NCI-H128 (cell line): ENCODE results near the gene OR4M1.
"Not testable (repeated sequence)": the region's sequence is repeated elsewhere in the genome, so short reads cannot be mapped to it uniquely, and the experiment has no call there.

Source experiments
- DNase-seq: peaks from one replicate; lab custom pipeline; 2025; ENCODE audit not compliant: unreplicated experiment; lab: John Stamatoyannopoulos, UW

OR4M1 gene

GRCh38 chr14:19821016-19821415 lies 47.7 kb downstream of the OR4M1 start:
- DNase-seq, result not testable (repeated sequence)

DNA sequence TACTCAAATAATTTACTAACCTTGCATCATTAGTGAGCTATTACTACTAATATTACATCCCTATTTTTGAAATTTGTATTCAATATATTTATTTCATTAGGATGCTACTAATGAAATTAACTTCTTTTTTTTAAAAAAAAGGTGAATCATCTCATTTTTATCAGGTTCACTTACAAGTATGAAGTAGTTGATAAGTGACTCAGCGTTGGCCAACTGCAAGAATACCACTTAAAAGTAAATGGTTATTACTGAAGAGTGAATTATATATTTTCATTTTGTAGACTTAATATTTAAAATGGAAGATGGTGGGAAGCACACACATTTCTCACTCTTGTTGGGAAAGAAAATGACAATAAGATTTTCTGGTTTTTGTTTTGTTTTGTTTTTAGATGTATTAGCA lies 49.9 kb downstream of the OR4M1 start:
- DNase-seq, result no peak

GRCh38 chr14:19823765-19824164 lies 50.5 kb downstream of the OR4M1 start:
- no peak for DNase-seq

GRCh38 chr14:19827626-19828244 lies 54.4 kb downstream of the OR4M1 start:
- not testable (repeated sequence) for DNase-seq

DNA sequence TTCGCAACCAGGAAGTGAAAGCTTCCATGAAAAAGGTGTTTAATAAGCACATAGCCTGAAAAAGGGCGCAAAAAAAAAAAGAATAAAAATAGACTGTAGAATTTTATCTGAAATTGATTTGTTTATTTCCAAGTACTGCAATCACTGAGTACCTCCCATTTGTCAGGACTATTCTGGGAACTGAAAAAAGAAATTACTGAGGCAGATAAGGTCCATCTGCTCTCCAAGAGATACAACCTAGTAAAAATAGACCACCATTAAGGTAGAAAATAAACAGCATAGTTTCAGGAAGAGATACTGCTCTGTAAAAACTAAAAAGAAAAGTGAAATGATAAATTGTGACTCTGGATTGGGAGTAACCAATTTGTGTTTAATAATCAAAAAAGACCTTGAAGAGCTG lies 55.0 kb downstream of the OR4M1 start:
- no peak for DNase-seq
